ENCODE results near the gene SPG7.

The SPG7 gene

GRCh38 chr16:89549007-89549700 is 41.0 kb downstream of the SPG7 start:
- H3K4me3 ChIP-seq (ENCODE audit: low read depth, low read length), result no peak overlapping the region
- TF ChIP-seq, protein P1, sequence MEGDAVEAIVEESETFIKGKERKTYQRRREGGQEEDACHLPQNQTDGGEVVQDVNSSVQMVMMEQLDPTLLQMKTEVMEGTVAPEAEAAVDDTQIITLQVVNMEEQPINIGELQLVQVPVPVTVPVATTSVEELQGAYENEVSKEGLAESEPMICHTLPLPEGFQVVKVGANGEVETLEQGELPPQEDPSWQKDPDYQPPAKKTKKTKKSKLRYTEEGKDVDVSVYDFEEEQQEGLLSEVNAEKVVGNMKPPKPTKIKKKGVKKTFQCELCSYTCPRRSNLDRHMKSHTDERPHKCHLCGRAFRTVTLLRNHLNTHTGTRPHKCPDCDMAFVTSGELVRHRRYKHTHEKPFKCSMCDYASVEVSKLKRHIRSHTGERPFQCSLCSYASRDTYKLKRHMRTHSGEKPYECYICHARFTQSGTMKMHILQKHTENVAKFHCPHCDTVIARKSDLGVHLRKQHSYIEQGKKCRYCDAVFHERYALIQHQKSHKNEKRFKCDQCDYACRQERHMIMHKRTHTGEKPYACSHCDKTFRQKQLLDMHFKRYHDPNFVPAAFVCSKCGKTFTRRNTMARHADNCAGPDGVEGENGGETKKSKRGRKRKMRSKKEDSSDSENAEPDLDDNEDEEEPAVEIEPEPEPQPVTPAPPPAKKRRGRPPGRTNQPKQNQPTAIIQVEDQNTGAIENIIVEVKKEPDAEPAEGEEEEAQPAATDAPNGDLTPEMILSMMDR (IDR thresholded peaks at IDR 0.05; ENCODE audit: insufficient read depth, low read depth, low read length, missing control alignments), result no peak
- DNase-seq (ENCODE audit: low read depth), result no peak

GRCh38 chr16:89550421-89551007 is 42.3 kb downstream of the SPG7 start:
- no peak for DNase-seq (ENCODE audit: low read depth)
- no peak overlapping the region for H3K4me3 ChIP-seq (ENCODE audit: low read depth, low read length)
- TF ChIP-seq, protein P1 (IDR thresholded peaks at IDR 0.05; ENCODE audit: insufficient read depth, low read depth, low read length, missing control alignments), result no peak

DNA sequence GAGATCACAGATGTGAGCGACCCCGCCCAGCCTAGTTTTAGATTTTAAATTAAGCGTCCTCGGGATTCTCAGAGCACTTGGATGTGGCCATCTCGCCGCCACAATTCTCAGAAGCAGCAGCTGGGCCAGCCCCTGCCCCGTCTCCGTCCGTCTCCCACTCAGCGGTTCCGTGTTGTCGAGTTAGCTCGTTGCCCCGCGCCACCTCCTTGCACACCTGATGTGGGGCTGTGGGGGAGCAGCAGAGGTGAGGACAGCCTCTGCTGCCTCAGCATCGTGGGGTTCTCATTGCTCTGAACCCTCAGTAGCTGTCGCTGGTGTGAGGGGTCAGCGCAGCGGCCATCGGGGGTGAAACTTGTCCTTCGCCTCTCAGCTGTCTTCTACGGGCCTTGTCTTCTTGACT is 44.1 kb downstream of the SPG7 start:
- TF ChIP-seq, protein P1 (IDR thresholded peaks at IDR 0.05; ENCODE audit: insufficient read depth, low read depth, low read length, missing control alignments), result no peak

DNA sequence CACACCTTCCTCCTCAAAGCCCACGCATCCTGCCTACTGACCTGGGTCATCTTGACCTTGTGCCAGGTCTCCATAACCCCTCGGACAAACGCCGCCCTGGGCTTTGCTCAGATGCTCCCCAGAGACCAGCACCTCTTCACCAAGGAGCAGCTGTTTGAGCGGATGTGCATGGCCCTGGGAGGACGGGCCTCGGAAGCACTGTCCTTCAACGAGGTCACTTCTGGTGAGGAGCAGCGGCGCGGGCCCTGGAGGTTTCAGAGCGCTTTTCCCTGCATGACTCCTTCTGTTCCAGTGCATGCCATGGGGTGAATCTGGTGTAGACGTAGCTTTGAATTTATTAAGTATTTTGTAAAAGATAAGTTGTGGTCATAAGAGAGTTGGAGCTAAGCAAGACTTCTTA is 44.7 kb downstream of the SPG7 start:
- no peak for DNase-seq (ENCODE audit: low read depth)
- TF ChIP-seq, protein P1 (IDR thresholded peaks at IDR 0.05; ENCODE audit: insufficient read depth, low read depth, low read length, missing control alignments), result no peak
- no peak overlapping the region for H3K4me3 ChIP-seq (ENCODE audit: low read depth, low read length)

More for the DNA sequence above, 44.1 kb downstream of the SPG7 start:
- H3K4me3 ChIP-seq (ENCODE audit: low read depth, low read length), result no peak overlapping the region
- DNase-seq (ENCODE audit: low read depth), result no peak

GRCh38 chr16:89553733-89554132 is 45.5 kb downstream of the SPG7 start:
- H3K4me3 ChIP-seq (ENCODE audit: low read depth, low read length), result no peak overlapping the region
- DNase-seq (ENCODE audit: low read depth), result no peak
- TF ChIP-seq, protein P1 (IDR thresholded peaks at IDR 0.05; ENCODE audit: insufficient read depth, low read depth, low read length, missing control alignments), result no peak

- TF ChIP-seq, protein P1 (IDR thresholded peaks at IDR 0.05; ENCODE audit: insufficient read depth, low read depth, low read length, missing control alignments), result no peak
- DNase-seq (ENCODE audit: low read depth), result no peak
Measured at GRCh38 chr16:89554343-89554742, 46.1 kb downstream of the SPG7 start.

More at GRCh38 chr16:89554343-89554742, 46.1 kb downstream of the SPG7 start:
- H3K4me3 ChIP-seq (ENCODE audit: low read depth, low read length), result no peak overlapping the region

All from GM12865 (cell line).